HG02678 (cell line): Measurements from ENCODE around the gene IRF7.

Experiments used
- ATAC-seq: cut with Tn5 transposase; IDR thresholded peaks from one replicate; pipeline ENCODE4 v1.9.1; 2021; ENCODE audit warnings: mild to moderate bottlenecking, moderate library complexity; ENCODE audit not compliant: unreplicated experiment

The IRF7 gene

GRCh38 chr11:608791-609251 lies 6.9 kb downstream of the IRF7 start:
- ATAC-seq: no peak

GRCh38 chr11:607971-608659 lies 7.6 kb downstream of the IRF7 start:
- ATAC-seq: no peak

- no peak for ATAC-seq
These were observed 8.6 kb downstream of the IRF7 start for GRCh38 chr11:607020-607780.

- no peak for ATAC-seq
These were observed 9.5 kb downstream of the IRF7 start for GRCh38 chr11:606245-606644.

- no peak for ATAC-seq
These were observed 10.2 kb downstream of the IRF7 start for GRCh38 chr11:605286-606129.

GRCh38 chr11:603154-603553 lies 12.6 kb downstream of the IRF7 start:
- no peak for ATAC-seq

GRCh38 chr11:601573-602245 lies 14.0 kb downstream of the IRF7 start:
- ATAC-seq: no peak

GRCh38 chr11:598005-598680 lies 17.6 kb downstream of the IRF7 start:
- ATAC-seq: no peak

- no peak for ATAC-seq
These were observed 18.5 kb downstream of the IRF7 start for GRCh38 chr11:597166-597725.

- no peak for ATAC-seq
These were observed 19.4 kb downstream of the IRF7 start for GRCh38 chr11:596374-596773.

GRCh38 chr11:595400-595799 lies 20.4 kb downstream of the IRF7 start:
- no peak for ATAC-seq

GRCh38 chr11:593347-593746 lies 22.4 kb downstream of the IRF7 start:
- no peak for ATAC-seq

- no peak for ATAC-seq
These were observed 22.8 kb downstream of the IRF7 start for GRCh38 chr11:592918-593317.

GRCh38 chr11:592501-592900 lies 23.2 kb downstream of the IRF7 start:
- no peak for ATAC-seq

GRCh38 chr11:590997-591396 lies 24.8 kb downstream of the IRF7 start:
- no peak for ATAC-seq

GRCh38 chr11:589798-590197 lies 26.0 kb downstream of the IRF7 start:
- no peak for ATAC-seq

GRCh38 chr11:587978-588380 lies 27.8 kb downstream of the IRF7 start:
- ATAC-seq: no peak

- ATAC-seq: no peak
These were observed 28.2 kb downstream of the IRF7 start for GRCh38 chr11:587546-587945.

GRCh38 chr11:586376-587316 lies 29.1 kb downstream of the IRF7 start:
- no peak for ATAC-seq
